ENCODE data around the gene RABL6. TPM values are rescaled to one million over a fixed set of nuclear protein-coding genes. Genes with fewer than 3 reads are reported as not detected.
"Not testable (repeated sequence)": the region's sequence is repeated elsewhere in the genome, so short reads cannot be mapped to it uniquely, and the experiment has no call there.

RABL6 gene
- total and polyA plus RNA-seq, 5 donors from 2014 or later: 9.4 to 63.6 (median 11.4) TPM

DNA sequence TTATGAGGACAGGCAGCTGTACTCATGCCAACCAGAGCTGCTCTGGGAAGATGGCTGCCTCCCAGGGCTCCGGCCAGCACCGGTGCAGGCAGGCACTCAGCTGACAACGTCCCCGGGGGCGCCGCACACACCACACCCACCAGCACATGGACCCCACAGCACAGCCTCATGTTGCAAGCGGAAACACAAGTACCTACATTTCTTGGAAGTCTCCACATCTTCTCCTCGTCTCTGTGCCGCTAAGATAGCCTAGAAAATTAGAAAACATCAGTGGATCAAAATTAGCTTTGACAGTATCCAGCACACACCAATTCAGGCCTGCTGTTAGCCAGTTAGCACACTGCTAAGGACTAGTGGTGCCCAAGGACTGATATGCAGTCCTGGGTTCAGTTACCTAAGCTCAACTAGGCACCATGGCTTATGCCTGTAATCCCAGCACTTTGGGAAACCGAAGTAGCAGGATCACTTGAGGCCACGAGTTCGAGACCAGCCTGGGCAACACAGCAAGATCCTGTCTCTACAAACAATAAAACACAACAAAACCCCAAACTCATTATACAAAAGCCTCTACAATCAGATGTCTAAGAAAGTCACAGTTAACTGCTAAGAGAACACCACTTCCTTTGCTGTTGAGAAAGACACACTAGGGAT, 56.0 kb downstream of the RABL6 start:
- Histone ChIP-seq H3K27ac (ENCODE audit: insufficient read depth, low read length, poor library complexity, severe bottlenecking) (no peak overlapping the region), H3K9me3 (ENCODE audit: control insufficient read depth in 2 of 2, low read length in 2 of 2) (no peaks in the 10 kb centered on the region), H3K4me1 (ENCODE audit: control insufficient read depth, insufficient read depth, low read length, poor library complexity, severe bottlenecking) (peaks cover 11% of the 10 kb centered on the region), H3K27me3 (ENCODE audit: control insufficient read depth, insufficient read depth, low read length) (no peaks in the 10 kb centered on the region), H3K4me3 (ENCODE audit: low read depth, low read length) (no peak overlapping the region), H3K36me3 (ENCODE audit: control insufficient read depth, insufficient read depth, low read length) (peaks cover 28% of the 10 kb centered on the region)
- ATAC-seq (ENCODE audit: low read depth in 2 of 2) (no peak), DNase-seq (no peak)
- peak overlapping the region in 3 of 4 donors; percentile 5 to 54 (median 46) for H3K4me3 Mint-ChIP-seq
- H3K4me1 Mint-ChIP-seq: peaks cover 0 to 22% (median 10%) of the 10 kb centered on the region in 4 donors
- H3K27me3 Mint-ChIP-seq: no peaks in the 10 kb centered on the region
- peaks cover 10% of the 10 kb centered on the region for H3K36me3 Mint-ChIP-seq
- peaks cover 0 to 1% (median 0%) of the 10 kb centered on the region in 7 donors for H3K9me3 Mint-ChIP-seq
- no peak overlapping the region for H3K27ac Mint-ChIP-seq

DNA sequence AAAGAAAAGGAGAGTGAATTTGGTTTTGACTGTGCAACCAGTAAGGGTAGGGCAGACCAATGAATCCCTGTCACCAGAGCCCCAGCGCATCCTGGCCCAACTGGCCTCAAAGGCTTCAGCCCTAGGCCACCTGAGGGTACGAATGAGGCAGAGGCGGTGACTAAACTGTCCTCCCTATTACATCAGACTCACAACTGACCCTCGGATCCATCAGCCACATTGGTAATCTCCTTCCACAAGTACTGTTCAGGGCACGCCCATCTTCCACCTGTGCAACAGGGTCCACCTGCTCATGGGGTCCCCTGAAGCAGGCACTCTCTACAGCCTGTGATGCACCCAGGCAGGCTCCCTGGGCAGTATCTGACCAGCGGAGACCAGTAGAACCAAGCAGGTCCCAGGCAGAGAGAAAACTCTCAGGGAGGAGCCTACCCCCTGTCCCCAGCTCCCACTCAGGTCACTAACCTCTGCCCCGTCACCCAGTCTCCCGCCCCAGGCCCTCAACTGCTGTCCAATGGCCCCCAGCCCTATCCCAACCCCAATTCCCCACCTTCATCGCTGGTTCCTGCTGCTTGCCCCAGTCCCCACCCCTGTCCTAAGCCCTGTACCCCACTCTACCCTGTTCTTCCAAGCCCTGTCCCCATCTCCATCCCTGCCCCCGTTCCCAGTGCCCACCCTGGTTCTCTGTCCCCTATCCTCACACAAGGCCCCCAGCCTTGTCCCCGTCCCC, 57.5 kb downstream of the RABL6 start:
- peaks cover 0 to 1% (median 0%) of the 10 kb centered on the region in 7 donors for H3K9me3 Mint-ChIP-seq
- Histone ChIP-seq H3K36me3 (ENCODE audit: control insufficient read depth, insufficient read depth, low read length) (peaks cover 28% of the 10 kb centered on the region), H3K27me3 (ENCODE audit: control insufficient read depth, insufficient read depth, low read length) (no peaks in the 10 kb centered on the region), H3K4me3 (ENCODE audit: low read depth, low read length) (peak overlapping the region; percentile 41), H3K9me3 (ENCODE audit: control insufficient read depth in 2 of 2, low read length in 2 of 2) (no peaks in the 10 kb centered on the region), H3K27ac (ENCODE audit: insufficient read depth, low read length, poor library complexity, severe bottlenecking) (peak overlapping the region; percentile 87), H3K4me1 (ENCODE audit: control insufficient read depth, insufficient read depth, low read length, poor library complexity, severe bottlenecking) (peaks cover 11% of the 10 kb centered on the region)
- peak overlapping the region; percentile 79 to 86 (median 83) for H3K4me3 Mint-ChIP-seq
- H3K27ac Mint-ChIP-seq: peak overlapping the region; percentile 26 to 78 (median 77)
- peaks cover 0 to 25% (median 10%) of the 10 kb centered on the region in 4 donors for H3K4me1 Mint-ChIP-seq
- H3K36me3 Mint-ChIP-seq: peaks cover 10% of the 10 kb centered on the region
- no peak for DNase-seq
- H3K27me3 Mint-ChIP-seq: no peaks in the 10 kb centered on the region
- ATAC-seq (ENCODE audit: low read depth in 2 of 2): no peak

- no peaks in the 10 kb centered on the region for H3K27me3 ChIP-seq (ENCODE audit: control insufficient read depth, insufficient read depth, low read length)
- Mint-ChIP-seq H3K36me3 (peaks cover 10% of the 10 kb centered on the region), H3K4me3 (peak overlapping the region; percentile 79 to 97 (median 84)), H3K9me3 (peaks cover 0 to 1% (median 0%) of the 10 kb centered on the region in 7 donors), H3K4me1 (peaks cover 0 to 25% (median 9%) of the 10 kb centered on the region in 4 donors), H3K27ac (peak overlapping the region in 2 of 3 donors; percentile 77 to 81), H3K27me3 (no peaks in the 10 kb centered on the region)
- H3K4me1 ChIP-seq (ENCODE audit: control insufficient read depth, insufficient read depth, low read length, poor library complexity, severe bottlenecking): peaks cover 11% of the 10 kb centered on the region
- peak overlapping the region; percentile 87 for H3K27ac ChIP-seq (ENCODE audit: insufficient read depth, low read length, poor library complexity, severe bottlenecking)
- ATAC-seq (ENCODE audit: low read depth in 2 of 2) (peak in 1 of 2 donors; percentile 3), DNase-seq (no peak)
- peaks cover 28% of the 10 kb centered on the region for H3K36me3 ChIP-seq (ENCODE audit: control insufficient read depth, insufficient read depth, low read length)
- H3K4me3 ChIP-seq (ENCODE audit: low read depth, low read length): peak overlapping the region; percentile 41
- no peaks in the 10 kb centered on the region for H3K9me3 ChIP-seq (ENCODE audit: control insufficient read depth in 2 of 2, low read length in 2 of 2)
These were observed 58.0 kb downstream of the RABL6 start for GRCh38 chr9:136865768-136866103.

DNA sequence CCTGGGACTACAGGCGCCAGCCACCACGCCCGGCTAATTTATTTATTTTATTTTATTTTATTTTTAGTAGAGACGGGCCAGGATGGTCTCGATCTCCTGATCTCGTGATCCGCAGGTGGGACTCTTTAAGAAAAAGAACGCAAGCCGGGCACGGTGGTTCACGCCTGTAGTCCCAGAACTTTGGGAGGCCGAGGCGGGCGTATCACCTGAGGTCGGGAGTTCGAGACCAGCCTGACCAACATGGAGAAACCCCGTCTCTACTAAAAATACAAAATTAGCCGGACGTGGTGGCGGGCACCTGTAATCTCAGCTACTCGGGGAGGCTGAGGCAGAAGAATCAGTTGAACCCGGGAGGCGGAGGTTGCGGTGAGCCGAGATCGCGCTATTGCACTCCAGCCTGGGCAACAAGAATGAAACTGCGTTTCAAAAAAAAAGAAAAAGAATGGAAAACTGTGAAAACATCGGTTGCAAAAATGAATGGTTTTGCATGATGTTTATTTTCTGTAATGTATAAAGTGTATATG, 59.2 kb downstream of the RABL6 start:
- H3K4me3 Mint-ChIP-seq: peak overlapping the region; percentile 72 to 81 (median 80)
- H3K9me3 Mint-ChIP-seq; H3K36me3 Mint-ChIP-seq; DNase-seq; H3K9me3 ChIP-seq (ENCODE audit: control insufficient read depth in 2 of 2, low read length in 2 of 2); H3K27me3 Mint-ChIP-seq; H3K27ac Mint-ChIP-seq; H3K27me3 ChIP-seq (ENCODE audit: control insufficient read depth, insufficient read depth, low read length); H3K4me3 ChIP-seq (ENCODE audit: low read depth, low read length); ATAC-seq (ENCODE audit: low read depth in 2 of 2): not testable (repeated sequence)
- Histone ChIP-seq H3K36me3 (ENCODE audit: control insufficient read depth, insufficient read depth, low read length) (peaks cover 21% of the 10 kb centered on the region), H3K27ac (ENCODE audit: insufficient read depth, low read length, poor library complexity, severe bottlenecking) (peak overlapping the region; percentile 87), H3K4me1 (ENCODE audit: control insufficient read depth, insufficient read depth, low read length, poor library complexity, severe bottlenecking) (peaks cover 11% of the 10 kb centered on the region)
- peaks cover 0 to 25% (median 9%) of the 10 kb centered on the region in 4 donors for H3K4me1 Mint-ChIP-seq

DNA sequence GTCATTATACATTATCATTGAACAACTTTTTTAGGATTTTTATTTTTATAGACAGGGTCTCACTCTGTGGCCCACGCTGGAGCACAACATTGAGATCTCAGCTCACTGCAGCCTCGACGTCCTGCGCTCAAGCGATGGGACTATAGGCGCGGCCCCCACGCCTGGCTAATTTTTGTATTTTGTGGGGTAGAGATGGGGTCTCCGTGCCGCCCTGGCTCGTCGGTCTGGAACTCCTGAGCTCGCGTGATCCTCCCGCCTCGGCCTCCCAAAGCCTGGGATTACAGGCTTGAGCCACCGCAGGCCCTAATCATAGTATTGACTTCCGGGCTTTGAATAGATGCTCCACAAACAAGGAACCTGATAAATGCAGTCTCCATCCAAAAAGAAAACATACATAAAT, 59.7 kb downstream of the RABL6 start:
- no peak overlapping the region for H3K27ac ChIP-seq (ENCODE audit: insufficient read depth, low read length, poor library complexity, severe bottlenecking)
- no peak for DNase-seq
- H3K9me3 ChIP-seq (ENCODE audit: control insufficient read depth in 2 of 2, low read length in 2 of 2): no peaks in the 10 kb centered on the region
- peaks cover 8% of the 10 kb centered on the region for H3K36me3 Mint-ChIP-seq
- H3K4me3 ChIP-seq (ENCODE audit: low read depth, low read length): no peak overlapping the region
- H3K27me3 Mint-ChIP-seq: no peaks in the 10 kb centered on the region
- no peaks in the 10 kb centered on the region for H3K9me3 Mint-ChIP-seq
- peaks cover 0 to 25% (median 9%) of the 10 kb centered on the region in 4 donors for H3K4me1 Mint-ChIP-seq
- H3K4me3 Mint-ChIP-seq: peak overlapping the region; percentile 72 to 81 (median 80)
- peaks cover 11% of the 10 kb centered on the region for H3K4me1 ChIP-seq (ENCODE audit: control insufficient read depth, insufficient read depth, low read length, poor library complexity, severe bottlenecking)
- H3K27ac Mint-ChIP-seq: no peak overlapping the region
- no peak for ATAC-seq (ENCODE audit: low read depth in 2 of 2)
- H3K27me3 ChIP-seq (ENCODE audit: control insufficient read depth, insufficient read depth, low read length): no peaks in the 10 kb centered on the region
- H3K36me3 ChIP-seq (ENCODE audit: control insufficient read depth, insufficient read depth, low read length): peaks cover 16% of the 10 kb centered on the region

DNA sequence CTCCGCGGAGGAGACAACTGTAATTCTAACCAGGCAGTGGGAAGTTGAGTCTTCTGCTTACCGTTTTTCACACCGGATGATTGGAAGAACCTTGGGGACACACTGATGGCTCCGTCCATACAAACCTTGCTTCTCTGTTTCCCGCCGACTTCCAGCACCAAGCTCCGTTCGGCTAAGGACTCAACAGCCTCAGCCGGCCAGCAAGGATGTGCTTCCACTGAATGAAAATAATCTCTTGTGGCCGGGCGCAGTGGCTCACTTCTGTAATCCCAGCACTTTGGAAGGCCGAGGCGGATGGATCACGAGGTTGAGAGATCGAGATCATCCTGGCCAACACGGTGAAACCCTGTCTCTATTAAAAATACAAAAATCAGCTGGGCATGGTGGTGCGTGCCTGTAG, 60.2 kb downstream of the RABL6 start:
- no peak for ATAC-seq (ENCODE audit: low read depth in 2 of 2)
- H3K4me1 Mint-ChIP-seq: peaks cover 0 to 25% (median 9%) of the 10 kb centered on the region in 4 donors
- Histone ChIP-seq H3K4me1 (ENCODE audit: control insufficient read depth, insufficient read depth, low read length, poor library complexity, severe bottlenecking) (peaks cover 11% of the 10 kb centered on the region), H3K36me3 (ENCODE audit: control insufficient read depth, insufficient read depth, low read length) (peaks cover 11% of the 10 kb centered on the region), H3K27ac (ENCODE audit: insufficient read depth, low read length, poor library complexity, severe bottlenecking) (no peak overlapping the region), H3K9me3 (ENCODE audit: control insufficient read depth in 2 of 2, low read length in 2 of 2) (no peaks in the 10 kb centered on the region), H3K4me3 (ENCODE audit: low read depth, low read length) (no peak overlapping the region), H3K27me3 (ENCODE audit: control insufficient read depth, insufficient read depth, low read length) (no peaks in the 10 kb centered on the region)
- no peaks in the 10 kb centered on the region for H3K9me3 Mint-ChIP-seq
- peak overlapping the region; percentile 78 to 87 (median 81) for H3K4me3 Mint-ChIP-seq
- H3K36me3 Mint-ChIP-seq: peaks cover 8% of the 10 kb centered on the region
- peak overlapping the region in 1 of 3 donors; percentile 75 for H3K27ac Mint-ChIP-seq
- no peak for DNase-seq
- H3K27me3 Mint-ChIP-seq: no peaks in the 10 kb centered on the region

DNA sequence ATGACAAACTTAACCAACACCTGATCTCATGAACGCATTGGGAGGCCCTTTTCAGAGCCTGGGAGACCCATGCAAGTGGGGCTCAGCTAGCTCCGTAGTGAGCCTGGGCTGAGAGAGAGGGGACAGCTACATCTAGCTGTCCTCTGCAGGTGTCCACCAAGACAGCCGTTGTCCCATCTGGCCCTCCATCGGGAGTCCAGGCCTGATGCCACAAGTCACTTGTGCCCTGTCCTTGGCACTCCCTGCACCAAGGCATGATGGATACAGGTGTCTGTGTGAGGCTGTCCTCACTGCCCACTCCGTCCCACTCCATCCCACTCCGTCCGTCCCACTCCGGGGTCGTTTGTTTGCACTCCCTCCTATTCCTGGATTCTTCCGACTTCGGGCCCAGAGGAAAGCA, 60.9 kb downstream of the RABL6 start:
- no peak for DNase-seq
- H3K4me3 Mint-ChIP-seq: peak overlapping the region; percentile 50 to 87 (median 79)

More for the DNA sequence above, 60.9 kb downstream of the RABL6 start:
- H3K36me3 Mint-ChIP-seq: peaks cover 8% of the 10 kb centered on the region
- H3K27me3 ChIP-seq (ENCODE audit: control insufficient read depth, insufficient read depth, low read length): no peaks in the 10 kb centered on the region
- peaks cover 0 to 22% (median 8%) of the 10 kb centered on the region in 4 donors for H3K4me1 Mint-ChIP-seq
- H3K27ac ChIP-seq (ENCODE audit: insufficient read depth, low read length, poor library complexity, severe bottlenecking): no peak overlapping the region
- peak overlapping the region in 1 of 3 donors; percentile 59 for H3K27ac Mint-ChIP-seq
- H3K4me3 ChIP-seq (ENCODE audit: low read depth, low read length): no peak overlapping the region
- H3K4me1 ChIP-seq (ENCODE audit: control insufficient read depth, insufficient read depth, low read length, poor library complexity, severe bottlenecking): peaks cover 11% of the 10 kb centered on the region
- ATAC-seq (ENCODE audit: low read depth in 2 of 2): no peak
- H3K36me3 ChIP-seq (ENCODE audit: control insufficient read depth, insufficient read depth, low read length): peaks cover 4% of the 10 kb centered on the region
- no peaks in the 10 kb centered on the region for H3K9me3 Mint-ChIP-seq
- H3K27me3 Mint-ChIP-seq: no peaks in the 10 kb centered on the region
- H3K9me3 ChIP-seq (ENCODE audit: control insufficient read depth in 2 of 2, low read length in 2 of 2): no peaks in the 10 kb centered on the region

Data from CD4-positive, CD25-positive, alpha-beta regulatory T cell (primary cell).